HG03097 (cell line): ENCODE measurements around the gene CCDC181.

Experiments used
- ATAC-seq: cut with Tn5 transposase; IDR thresholded peaks from one replicate; pipeline ENCODE4 v1.9.1; 2021; ENCODE audit not compliant: unreplicated experiment, low FRiP score

Gene CCDC181

GRCh38 chr1:169427081-169427641, at the start of gene CCDC181:
CCDC181 (minus strand) TSS chr1:169427474; CDS start chr1:169424927, 2,547 bp downstream.
- ATAC-seq = no peak

- no peak for ATAC-seq
Observed at GRCh38 chr1:169475806-169476387, 48.6 kb upstream of the CCDC181 start.

GRCh38 chr1:169474302-169474995, 47.2 kb upstream of the CCDC181 start:
- no peak for ATAC-seq

GRCh38 chr1:169473347-169473746, 46.1 kb upstream of the CCDC181 start:
- no peak for ATAC-seq

- no peak for ATAC-seq
Observed at GRCh38 chr1:169472738-169473137, 45.5 kb upstream of the CCDC181 start.

GRCh38 chr1:169468982-169469381, 41.7 kb upstream of the CCDC181 start:
- no peak for ATAC-seq

- ATAC-seq = no peak
Observed at GRCh38 chr1:169466259-169467230, 39.3 kb upstream of the CCDC181 start.

GRCh38 chr1:169465281-169465680, 38.0 kb upstream of the CCDC181 start:
- ATAC-seq = no peak

- no peak for ATAC-seq
Observed at GRCh38 chr1:169462385-169462784, 35.1 kb upstream of the CCDC181 start.

GRCh38 chr1:169461390-169462000, 34.2 kb upstream of the CCDC181 start:
- no peak for ATAC-seq

- ATAC-seq = no peak
Observed at GRCh38 chr1:169460191-169460833, 33.0 kb upstream of the CCDC181 start.

- ATAC-seq = no peak
Observed at GRCh38 chr1:169457443-169457842, 30.2 kb upstream of the CCDC181 start.

- no peak for ATAC-seq
Observed at GRCh38 chr1:169456029-169456428, 28.8 kb upstream of the CCDC181 start.

- no peak for ATAC-seq
Observed at GRCh38 chr1:169452921-169453320, 25.6 kb upstream of the CCDC181 start.

- ATAC-seq = no peak
Observed at GRCh38 chr1:169451218-169451824, 24.0 kb upstream of the CCDC181 start.

- ATAC-seq = no peak
Observed at GRCh38 chr1:169443923-169444322, 16.6 kb upstream of the CCDC181 start.

GRCh38 chr1:169426174-169426705, 1.0 kb downstream of the CCDC181 start:
- no peak for ATAC-seq

GRCh38 chr1:169421309-169421708, 6.0 kb downstream of the CCDC181 start:
- ATAC-seq = no peak

- ATAC-seq = no peak
Observed at GRCh38 chr1:169414952-169415351, 12.3 kb downstream of the CCDC181 start.
